GM19043 (cell line): ENCODE measurements around the gene MYO7A.

Source experiments
- ATAC-seq: cut with Tn5 transposase; IDR thresholded peaks from one replicate; pipeline ENCODE4 v1.9.1; 2021; ENCODE audit warnings: low read depth; ENCODE audit not compliant: unreplicated experiment

The MYO7A gene

DNA sequence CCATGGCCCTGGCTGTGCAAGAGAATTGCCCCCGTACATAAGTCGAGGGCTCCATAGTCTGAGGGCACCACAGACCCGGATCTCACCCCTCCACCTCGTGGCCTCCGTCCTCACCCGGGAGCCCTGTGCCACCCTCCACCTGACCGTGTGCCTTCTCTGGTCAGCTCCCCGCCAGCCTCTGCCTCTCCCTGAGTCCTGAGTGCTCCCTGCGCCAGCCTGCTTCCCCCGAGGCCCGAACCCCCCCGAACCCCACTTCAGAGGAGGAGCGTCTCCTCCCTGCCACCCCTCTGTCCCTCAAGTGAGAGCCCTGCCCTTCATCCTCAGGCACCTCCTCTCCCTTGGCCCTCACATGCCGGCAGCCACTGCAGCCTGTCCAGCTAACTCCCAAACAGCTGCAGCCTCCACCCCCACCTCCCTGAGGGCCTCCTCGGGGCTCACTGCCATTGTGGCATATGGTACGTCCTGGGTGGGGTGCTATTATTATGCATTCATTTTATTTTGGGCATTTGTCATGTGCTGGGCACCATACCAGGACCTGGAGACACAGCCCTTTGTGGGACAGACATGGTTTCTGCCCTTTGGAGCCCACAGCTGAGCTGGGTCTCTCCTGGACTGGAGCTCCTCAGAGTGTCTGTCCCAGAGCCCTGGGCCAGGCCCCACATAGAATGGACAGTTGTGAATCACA, 67.2 kb downstream of the MYO7A start:
- ATAC-seq = no peak

DNA sequence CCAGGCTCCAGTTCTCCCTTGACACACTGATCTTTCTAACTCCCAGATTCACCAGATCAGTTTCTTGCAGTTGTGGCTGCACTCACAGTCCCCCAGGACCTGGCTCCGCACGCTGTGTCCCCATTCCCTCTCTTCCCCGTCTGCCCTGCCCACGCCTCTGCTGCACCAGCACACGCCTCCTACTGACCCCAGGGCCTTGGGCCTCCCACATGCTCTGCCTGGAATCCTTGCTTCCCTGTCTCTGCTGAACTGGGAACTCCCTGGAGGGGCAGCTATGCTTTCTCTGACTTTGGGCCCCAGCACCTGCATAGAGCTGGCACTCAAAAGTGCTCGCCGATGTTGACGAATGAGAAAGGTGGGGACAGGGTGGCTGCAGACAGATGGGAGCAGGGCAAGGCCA, 68.9 kb downstream of the MYO7A start:
- no peak for ATAC-seq

DNA sequence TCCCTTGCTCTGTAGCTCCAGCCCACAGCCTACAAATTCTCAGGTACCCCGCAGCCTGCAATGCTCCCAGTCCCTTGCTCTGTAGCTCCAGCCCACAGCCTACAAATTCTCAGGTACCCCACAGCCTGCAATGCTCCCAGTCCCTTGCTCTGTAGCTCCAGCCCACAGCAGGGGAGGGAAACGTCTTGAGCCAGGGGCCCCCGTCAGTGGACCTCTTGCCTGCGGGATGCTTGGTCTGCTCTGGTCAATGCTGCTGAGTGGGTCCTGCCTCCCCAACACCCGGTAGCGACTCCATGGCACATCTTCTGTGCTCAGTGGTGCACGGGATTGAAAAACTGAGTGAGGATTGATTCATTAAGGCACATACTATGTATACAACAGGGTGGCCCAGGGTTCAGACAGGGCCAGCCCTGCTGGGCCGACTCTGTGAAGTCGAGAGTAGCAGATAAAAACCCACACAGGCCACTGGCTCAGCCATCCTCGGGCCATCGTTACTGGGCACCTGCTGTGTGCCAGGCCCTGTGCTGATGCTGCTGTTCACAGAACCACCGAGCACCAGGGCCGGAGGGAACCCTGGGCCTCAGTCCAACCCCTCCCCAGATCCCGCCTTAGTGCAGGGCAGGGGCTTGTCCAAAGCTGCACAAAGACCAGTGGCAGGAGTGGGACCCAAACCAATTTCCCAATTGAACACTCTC, 69.7 kb downstream of the MYO7A start:
- no peak for ATAC-seq

DNA sequence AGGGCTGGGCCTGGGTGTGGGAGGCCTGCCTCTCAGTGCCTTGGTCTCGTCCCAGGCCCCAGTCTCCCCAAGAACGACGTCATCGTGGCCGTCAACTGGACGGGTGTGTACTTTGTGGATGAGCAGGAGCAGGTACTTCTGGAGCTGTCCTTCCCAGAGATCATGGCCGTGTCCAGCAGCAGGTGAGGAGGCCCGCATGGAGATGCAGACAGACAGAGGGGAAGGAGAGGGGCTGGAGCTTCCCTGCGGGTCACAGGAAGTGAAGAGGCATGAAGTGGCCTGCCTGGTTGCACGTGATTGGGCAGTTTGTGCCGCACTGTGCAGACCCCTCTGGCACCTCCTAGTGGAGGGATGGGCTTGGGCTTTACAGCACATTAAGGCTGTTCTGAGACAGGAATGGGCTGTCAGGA, 70.4 kb downstream of the MYO7A start:
- no peak for ATAC-seq

DNA sequence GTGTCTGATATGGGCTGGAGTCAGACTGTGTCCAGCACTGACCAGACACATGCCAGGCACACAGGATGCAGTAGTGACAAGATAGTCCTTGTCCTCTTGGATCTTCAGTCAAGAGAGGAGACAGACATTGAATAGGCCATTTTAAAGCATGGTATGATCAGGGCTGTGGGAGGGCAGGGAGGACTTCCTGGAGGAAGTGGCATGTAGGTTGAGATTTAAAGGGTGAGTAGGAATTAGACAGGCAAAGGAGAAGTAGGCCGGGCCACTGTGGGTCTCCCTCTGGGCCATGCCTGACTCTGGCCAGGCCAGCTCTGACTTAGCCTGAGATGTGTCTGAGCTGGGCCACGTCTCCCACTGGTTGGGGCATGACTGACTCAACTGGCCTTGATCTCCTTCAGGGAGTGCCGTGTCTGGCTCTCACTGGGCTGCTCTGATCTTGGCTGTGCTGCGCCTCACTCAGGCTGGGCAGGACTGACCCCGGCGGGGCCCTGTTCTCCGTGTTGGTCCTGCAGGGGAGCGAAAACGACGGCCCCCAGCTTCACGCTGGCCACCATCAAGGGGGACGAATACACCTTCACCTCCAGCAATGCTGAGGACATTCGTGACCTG, 71.2 kb downstream of the MYO7A start:
- no peak for ATAC-seq

DNA sequence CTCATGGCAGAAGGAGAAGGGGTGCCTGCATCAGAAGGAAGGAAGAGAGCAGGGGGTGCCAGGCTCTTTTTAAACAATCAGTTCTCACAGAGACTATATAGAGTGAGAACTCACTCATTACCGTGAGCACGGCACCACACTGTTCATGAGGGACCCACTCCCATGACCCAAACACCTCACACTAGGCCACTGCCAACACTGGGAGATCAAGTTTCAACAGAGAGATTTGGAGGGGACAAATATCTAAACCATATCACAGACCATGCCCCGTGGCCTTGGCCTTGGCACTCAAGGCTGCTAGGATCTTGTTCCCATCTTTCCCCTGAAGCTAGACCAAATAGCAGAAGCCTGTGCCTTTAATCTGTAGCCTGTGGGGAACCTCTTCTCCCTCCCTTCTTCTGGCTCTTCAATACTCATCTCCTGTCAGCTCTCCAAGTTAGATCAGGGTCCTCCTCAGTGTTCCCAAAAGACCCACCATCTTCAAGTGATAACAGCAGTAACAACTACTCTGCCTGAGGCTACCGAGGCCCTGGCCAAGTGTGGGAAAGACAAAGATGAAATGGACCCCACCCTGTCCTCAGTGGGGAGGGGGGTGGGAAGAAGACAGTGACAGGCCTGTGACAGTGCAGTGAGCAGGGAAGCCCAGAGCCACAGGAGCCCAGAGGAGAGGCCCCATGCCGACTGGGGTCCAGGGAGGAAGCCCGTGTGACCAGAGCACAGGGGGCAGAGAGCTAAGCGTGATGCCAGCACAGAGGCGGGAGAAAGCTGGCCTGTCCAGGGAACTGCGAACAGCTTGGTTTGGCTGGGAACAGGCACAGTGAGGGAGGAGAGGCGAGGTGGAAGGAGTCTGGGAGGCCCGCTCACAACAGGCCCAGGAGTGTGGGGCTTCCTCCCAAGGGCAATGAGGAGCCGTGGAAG, 72.6 kb downstream of the MYO7A start:
- ATAC-seq = no peak

DNA sequence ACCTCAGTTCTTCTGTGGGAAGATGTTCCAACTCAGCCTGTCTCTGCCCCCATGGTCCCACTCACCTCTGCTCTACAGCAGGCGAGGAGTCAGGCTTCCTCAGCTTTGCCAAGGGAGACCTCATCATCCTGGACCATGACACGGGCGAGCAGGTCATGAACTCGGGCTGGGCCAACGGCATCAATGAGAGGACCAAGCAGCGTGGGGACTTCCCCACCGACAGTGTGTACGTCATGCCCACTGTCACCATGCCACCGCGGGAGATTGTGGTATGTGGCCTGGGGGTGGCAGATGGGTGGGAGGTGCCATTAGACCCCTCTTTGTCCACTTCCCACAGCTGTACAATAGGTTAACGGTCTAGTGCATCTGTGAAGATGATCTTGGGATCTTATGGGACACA, 73.3 kb downstream of the MYO7A start:
- no peak for ATAC-seq

DNA sequence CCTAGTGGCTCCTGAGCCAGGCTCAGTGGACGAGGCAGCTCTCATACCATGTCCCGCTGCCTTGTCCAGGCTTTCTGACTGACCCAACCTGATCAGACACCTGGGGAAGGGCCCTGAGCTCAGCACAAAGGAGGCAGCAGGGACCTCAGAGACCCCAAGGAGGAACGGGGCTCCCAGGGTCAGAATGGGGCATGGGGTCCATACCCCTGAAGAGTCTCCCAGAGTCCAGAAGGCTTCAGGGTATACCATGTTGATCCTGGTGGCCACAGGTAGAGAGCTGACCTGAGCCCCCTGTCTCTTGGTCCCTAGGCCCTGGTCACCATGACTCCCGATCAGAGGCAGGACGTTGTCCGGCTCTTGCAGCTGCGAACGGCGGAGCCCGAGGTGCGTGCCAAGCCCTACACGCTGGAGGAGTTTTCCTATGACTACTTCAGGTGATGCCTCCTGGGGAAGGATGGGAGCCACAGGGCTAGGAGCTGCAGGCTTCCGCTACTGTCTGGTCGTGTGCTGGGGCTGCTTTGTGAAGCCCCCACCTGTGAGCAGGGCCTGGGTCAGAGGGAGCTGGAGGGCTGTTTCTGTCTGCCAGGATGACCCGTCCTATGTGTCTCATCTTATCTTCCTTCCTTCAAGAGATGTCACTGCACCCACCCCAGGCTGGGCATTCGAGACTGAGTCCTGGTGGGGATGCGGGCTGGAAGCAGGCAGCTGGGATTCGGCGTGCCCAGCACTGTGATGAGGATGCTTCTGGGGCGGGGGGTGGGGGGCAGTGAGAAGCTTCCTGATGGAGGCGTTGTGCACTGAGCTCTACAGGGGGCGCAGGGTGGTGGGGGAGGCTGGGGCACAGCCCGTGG, 74.2 kb downstream of the MYO7A start:
- no peak for ATAC-seq

DNA sequence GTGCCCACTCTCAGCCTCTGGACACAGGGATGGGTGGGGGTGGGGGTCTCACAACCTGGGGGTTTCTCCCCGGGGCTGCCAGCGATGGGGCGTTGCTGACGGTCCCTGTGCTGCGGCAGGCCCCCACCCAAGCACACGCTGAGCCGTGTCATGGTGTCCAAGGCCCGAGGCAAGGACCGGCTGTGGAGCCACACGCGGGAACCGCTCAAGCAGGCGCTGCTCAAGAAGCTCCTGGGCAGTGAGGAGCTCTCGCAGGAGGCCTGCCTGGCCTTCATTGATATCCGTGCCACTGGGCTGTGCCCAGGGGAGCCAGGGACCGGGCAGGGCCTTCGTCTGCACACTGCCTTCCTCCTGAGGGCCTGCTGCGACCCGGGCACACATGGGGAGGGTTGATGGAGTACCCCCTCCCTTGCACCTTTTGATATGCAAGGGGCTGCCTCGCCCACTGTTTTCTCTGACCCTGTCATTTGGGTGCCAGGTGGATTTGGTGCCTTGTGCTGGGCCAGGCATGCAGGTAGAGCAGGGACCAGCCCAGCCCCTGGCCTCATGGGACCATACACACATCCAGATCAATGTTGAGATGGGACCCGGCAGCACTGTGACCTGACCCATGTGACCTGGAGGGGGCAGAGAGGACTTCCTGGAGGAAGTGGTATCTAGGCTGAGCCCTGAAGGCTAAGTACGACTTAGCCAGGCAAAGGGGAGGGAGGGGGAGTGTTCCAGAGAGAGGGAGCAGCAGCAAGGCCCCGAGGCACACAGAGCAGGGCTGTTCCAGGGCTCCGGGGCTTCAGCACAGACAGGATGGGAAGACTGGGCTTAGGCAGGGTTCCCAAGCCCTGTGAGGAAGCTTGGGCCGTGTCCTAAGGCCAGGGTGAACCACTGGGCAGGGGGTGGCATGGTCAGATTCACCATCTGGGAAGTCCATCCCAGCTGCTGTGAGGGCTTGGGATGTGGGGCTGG, 75.2 kb downstream of the MYO7A start:
- no peak for ATAC-seq

DNA sequence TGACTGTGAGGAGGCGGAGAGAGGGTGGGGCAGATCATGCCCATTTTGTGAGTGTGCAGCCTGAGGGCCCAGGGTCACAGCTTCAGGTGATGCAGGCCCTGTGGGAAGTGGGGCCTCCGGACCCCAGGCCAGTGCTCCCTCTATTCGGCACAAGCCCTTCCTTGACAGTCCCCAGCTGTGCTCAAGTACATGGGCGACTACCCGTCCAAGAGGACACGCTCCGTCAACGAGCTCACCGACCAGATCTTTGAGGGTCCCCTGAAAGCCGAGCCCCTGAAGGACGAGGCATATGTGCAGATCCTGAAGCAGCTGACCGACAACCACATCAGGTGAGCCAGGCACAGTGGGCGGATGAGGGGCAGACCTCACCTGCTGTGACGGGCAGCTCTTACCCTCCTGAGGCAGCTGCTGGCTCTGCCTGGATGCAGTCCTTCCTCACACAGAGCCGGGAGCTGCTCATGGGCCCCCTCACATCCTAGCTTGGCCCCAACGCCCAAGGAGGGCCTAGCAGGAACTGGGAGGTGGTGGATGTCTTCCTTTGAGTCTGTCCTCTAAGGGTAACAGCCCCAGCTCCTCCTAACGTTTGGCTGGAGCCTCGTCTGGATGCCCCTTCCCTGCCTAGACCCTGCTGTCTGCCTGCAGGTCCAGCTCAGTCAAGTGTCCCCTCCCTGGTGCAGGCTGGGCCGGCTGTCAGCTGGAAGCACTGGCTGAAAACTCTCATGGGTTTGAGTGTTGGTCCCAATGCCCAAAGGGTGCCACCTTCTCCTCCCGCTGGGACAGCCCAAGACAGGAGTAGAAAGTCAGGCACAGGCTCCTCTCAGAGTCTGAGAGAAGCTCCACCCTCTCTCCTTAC, 76.1 kb downstream of the MYO7A start:
- ATAC-seq = no peak

DNA sequence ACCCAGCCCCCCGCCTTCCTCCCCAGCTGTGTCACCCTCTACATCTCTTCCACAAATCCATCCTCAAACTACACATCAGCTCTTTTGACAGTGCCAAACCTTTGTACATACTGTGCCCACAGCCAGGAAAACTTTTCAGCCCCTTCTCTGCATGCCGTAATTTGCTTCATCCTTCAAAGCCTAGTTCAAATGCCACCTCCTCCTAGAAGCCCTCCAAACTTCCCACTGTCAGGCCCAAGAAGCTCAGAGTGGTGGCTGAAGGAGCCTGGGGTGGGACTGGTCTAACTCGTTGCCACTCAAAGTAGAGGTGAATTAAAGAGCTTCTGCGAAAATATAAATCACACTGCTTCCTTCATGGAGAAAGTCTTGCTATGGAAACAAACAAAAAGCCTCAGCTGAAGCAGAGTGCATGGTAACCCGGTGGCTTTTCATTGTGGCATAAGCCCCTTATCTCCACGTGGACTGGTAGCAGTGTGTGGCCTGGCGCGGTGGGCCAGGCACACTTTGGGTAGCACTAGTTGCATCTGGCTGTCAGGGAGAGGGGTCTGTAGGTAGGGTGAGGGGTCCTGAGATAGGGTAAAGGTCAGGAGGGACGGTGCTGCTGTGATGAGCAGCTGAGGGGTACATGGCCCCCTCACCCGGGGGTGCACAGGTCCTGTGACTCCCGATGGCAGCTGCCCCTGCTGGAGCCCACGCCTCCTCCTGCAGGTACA, 76.9 kb downstream of the MYO7A start:
- ATAC-seq = no peak

DNA sequence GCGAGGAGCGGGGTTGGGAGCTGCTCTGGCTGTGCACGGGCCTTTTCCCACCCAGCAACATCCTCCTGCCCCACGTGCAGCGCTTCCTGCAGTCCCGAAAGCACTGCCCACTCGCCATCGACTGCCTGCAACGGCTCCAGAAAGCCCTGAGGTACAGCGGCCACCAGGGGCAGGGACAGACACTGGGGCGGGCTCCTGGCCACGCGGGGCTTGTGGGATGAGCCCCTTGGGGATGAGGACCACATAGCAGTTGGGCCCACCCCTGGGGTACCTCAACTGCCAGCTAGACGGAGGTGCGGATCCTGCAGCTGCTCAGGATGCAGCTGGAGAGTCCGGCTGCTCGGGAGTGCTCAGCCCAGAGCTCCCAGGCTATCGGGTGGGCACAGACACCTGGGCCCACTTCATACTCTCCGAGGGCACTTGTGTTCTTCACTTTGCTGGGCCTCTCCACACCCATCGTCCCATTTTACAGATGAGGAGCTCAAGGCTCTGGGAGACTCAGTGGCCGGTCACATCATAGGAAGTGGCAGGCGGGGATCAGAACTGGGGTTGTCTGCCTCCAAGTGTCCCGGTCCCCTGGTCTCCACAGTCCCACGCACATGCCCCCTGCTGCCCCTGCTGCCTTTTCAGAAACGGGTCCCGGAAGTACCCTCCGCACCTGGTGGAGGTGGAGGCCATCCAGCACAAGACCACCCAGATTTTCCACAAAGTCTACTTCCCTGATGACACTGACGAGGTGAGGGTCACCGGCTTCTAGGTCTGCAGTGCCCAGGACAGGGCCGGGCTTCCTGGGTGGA, 77.6 kb downstream of the MYO7A start:
- ATAC-seq = no peak

DNA sequence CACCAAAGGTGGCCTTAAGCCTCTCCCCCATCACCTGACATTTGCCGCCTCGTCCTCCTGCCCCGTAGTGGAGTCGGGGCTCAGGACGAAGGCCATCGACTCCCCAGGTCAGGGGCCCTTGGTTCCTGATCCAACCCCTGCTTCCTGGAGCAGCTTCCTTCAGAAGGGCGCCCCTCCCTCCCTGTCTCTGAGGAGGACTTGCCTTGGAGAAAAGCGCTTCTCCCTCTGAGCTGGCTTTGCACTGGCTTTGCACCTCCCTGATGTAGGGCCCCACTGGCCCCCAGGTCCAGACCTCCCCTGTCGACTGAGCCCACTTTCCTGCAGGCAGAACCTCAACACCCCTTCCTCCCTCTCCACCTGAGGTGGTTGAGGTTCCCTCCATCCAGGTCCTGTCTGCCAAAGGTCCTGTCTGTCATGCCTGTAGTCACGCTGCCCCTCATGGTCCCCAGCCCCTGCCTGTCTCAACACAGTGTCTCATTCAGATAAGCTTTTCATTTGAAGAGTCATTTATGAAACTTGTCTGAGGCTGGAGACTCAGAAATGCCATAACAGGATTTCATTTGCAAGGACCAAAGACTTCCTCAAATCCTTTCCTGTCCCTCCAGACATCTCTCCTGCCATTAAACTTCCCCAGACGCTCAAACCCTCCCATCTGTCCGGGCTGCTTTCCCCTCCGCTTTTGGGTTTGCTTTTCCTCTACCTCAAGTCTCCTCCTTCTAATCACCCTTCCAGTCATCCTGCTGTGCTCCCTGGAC, 78.4 kb downstream of the MYO7A start:
- no peak for ATAC-seq

DNA sequence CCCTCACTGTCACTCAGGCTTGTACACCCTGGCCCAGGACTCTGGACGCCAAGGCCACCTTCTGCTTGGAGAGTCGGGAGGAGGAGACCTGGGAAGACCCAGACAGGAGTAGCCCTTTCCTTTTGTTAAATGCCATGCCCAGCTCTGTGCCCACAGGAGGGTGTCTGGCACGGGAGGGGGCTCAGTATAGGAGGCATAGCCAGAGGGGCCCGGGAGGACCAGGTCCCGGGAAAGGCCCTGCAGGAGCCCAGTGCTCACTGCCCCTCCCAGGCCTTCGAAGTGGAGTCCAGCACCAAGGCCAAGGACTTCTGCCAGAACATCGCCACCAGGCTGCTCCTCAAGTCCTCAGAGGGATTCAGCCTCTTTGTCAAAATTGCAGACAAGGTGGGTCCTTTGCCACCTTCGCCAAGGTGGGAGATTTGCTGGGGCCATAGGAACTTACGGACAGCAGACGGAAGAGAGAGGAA, 79.0 kb downstream of the MYO7A start:
- no peak for ATAC-seq

DNA sequence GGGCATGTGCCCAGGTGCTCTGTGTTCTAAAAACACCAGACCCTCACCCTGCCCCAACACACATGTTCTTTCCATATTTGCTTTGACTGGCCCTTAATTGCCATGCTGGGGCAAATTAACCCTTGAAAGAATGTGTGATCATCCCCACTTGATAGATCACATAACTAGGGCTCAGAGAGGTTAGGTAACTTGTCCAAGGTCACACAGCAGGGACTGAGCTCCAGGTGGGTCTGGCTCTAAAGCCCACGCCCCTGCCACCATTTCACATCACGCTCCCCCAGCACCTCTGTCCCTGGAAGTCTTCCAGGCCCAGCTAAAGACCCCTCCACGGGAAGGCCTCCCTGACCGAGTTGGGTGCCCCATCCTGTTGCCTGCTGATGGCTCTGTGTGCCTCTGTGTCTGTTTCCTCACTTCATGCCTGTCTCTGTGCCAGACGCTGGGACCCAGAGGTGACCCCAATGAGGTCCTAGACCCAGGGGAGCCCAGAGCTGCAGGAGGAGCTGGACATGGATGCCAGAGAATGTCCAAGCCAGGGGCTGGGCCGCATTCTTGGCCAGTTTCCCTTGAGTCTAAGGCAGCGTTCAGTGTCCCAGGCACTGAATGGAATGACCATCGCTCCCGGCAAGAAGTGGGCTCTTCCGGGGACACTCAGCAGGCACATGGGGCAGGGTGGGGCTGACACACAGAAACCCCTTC, 79.7 kb downstream of the MYO7A start:
- ATAC-seq = no peak
